H9 (cell line): ENCODE data around the gene CCDC170. TPM values are rescaled to one million over a fixed set of nuclear protein-coding genes. Genes with fewer than 3 reads are reported as not detected.

Experiments
- DNase-seq: peaks from one replicate; pipeline ENCODE4 v3.0.0-alpha.2; 2017
- H2AFZ ChIP-seq: one replicate; pipeline ENCODE4 v1.6.1; 2013; ENCODE audit warnings: mild to moderate bottlenecking, low read length, control low read depth, moderate library complexity
- H2AK5ac ChIP-seq: 2 replicates; pipeline ENCODE4 v1.6.1; 2013; ENCODE audit warnings: low read length, control low read depth, mixed read lengths; ENCODE audit not compliant: insufficient read length
- H2BK120ac ChIP-seq: one replicate; pipeline ENCODE4 v1.6.1; 2013; ENCODE audit warnings: low read depth, mild to moderate bottlenecking, low read length, control low read depth, inconsistent platforms; ENCODE audit not compliant: poor library complexity, severe bottlenecking
- H2BK12ac ChIP-seq: 2 replicates; pipeline ENCODE4 v1.6.1; 2013; ENCODE audit warnings: low read length, control low read depth, mixed read lengths, low read depth; ENCODE audit not compliant: insufficient read length
- H2BK15ac ChIP-seq: 2 replicates; pipeline ENCODE4 v1.6.1; 2013; ENCODE audit warnings: low read depth, low read length, control low read depth
- H2BK20ac ChIP-seq: one replicate; pipeline ENCODE4 v1.6.1; 2013; ENCODE audit warnings: low read depth, mild to moderate bottlenecking, low read length, control low read depth, inconsistent platforms; ENCODE audit not compliant: poor library complexity, severe bottlenecking
- H2BK5ac ChIP-seq: 2 replicates; pipeline ENCODE4 v1.6.1; 2013; ENCODE audit warnings: low read length, control low read depth, mixed read lengths; ENCODE audit not compliant: insufficient read length
- H3K14ac ChIP-seq: 2 replicates; pipeline ENCODE4 v1.6.1; 2013; ENCODE audit warnings: low read length, control low read depth; ENCODE audit not compliant: insufficient read depth
- H3K18ac ChIP-seq: 2 replicates; pipeline ENCODE4 v1.6.1; 2013; ENCODE audit warnings: low read depth, mild to moderate bottlenecking, mixed read lengths, low read length, control low read depth; ENCODE audit not compliant: insufficient read length
- H3K23ac ChIP-seq: 2 replicates; pipeline ENCODE4 v1.6.1; 2013; ENCODE audit warnings: low read length, control low read depth, mixed read lengths, low read depth; ENCODE audit not compliant: insufficient read length
- H3K23me2 ChIP-seq: 2 replicates; pipeline ENCODE4 v1.6.1; 2013; ENCODE audit warnings: low read depth, mild to moderate bottlenecking, mixed read lengths, low read length, control low read depth; ENCODE audit not compliant: insufficient read length, poor library complexity, severe bottlenecking
- H3K27ac ChIP-seq: 2 replicates; pipeline ENCODE4 v1.5.1; 2013; ENCODE audit warnings: low read length, control low read depth, mixed read lengths, low read depth; ENCODE audit not compliant: insufficient read length
- H3K27me3 ChIP-seq: 2 replicates; pipeline ENCODE4 v1.6.1; 2013; ENCODE audit warnings: low read length, control low read depth, inconsistent platforms; ENCODE audit not compliant: insufficient read depth
- H3K4ac ChIP-seq: 2 replicates; pipeline ENCODE4 v1.6.1; 2013; ENCODE audit warnings: low read depth, mild to moderate bottlenecking, control low read depth, inconsistent platforms, low read length, moderate library complexity
- H3K4me1 ChIP-seq: 2 replicates; pipeline ENCODE4 v1.6.1; 2013; ENCODE audit warnings: low read length, control low read depth, inconsistent platforms; ENCODE audit not compliant: insufficient read depth
- H3K4me2 ChIP-seq: 2 replicates; pipeline ENCODE4 v1.6.1; 2013; ENCODE audit warnings: low read length, control low read depth, mixed read lengths; ENCODE audit not compliant: insufficient read length, insufficient read depth
- H3K56ac ChIP-seq: 2 replicates; pipeline ENCODE4 v1.6.1; 2013; ENCODE audit warnings: low read depth, mild to moderate bottlenecking, mixed read lengths, low read length, control low read depth; ENCODE audit not compliant: insufficient read length
- H3K79me1 ChIP-seq: 2 replicates; pipeline ENCODE4 v1.6.1; 2013; ENCODE audit warnings: low read depth, mild to moderate bottlenecking, moderate library complexity, low read length, control low read depth, inconsistent platforms; ENCODE audit not compliant: insufficient read depth, poor library complexity, severe bottlenecking
- H3K79me2 ChIP-seq: 2 replicates; pipeline ENCODE4 v1.6.1; 2013; ENCODE audit warnings: low read length, control low read depth, inconsistent platforms; ENCODE audit not compliant: insufficient read depth
- H3K9ac ChIP-seq: 2 replicates; pipeline ENCODE4 v1.6.1; 2013; ENCODE audit warnings: low read length, control low read depth, mixed read lengths; ENCODE audit not compliant: insufficient read length; ENCODE audit errors: extremely low read depth
- H3K9me3 ChIP-seq: one replicate; pipeline ENCODE4 v1.6.1; 2013; ENCODE audit warnings: low read depth, low read length, inconsistent platforms; ENCODE audit not compliant: control insufficient read depth
- H3T11ph ChIP-seq: one replicate; pipeline ENCODE4 v1.6.1; 2013; ENCODE audit warnings: mild to moderate bottlenecking, low read length, control low read depth, inconsistent platforms
- H4K20me1 ChIP-seq: one replicate; pipeline ENCODE4 v1.6.1; 2013; ENCODE audit not compliant: control insufficient read depth, insufficient read length, insufficient read depth
- H4K5ac ChIP-seq: 2 replicates; pipeline ENCODE4 v1.6.1; 2013; ENCODE audit warnings: low read depth, mild to moderate bottlenecking, mixed read lengths, low read length, control low read depth; ENCODE audit not compliant: insufficient read length
- H4K8ac ChIP-seq: replicated peaks from 2 replicates; pipeline ENCODE4 v1.6.1; 2013; ENCODE audit warnings: low read length, control low read depth, mixed read lengths, low read depth; ENCODE audit not compliant: insufficient read length
- H4K91ac ChIP-seq: 2 replicates; pipeline ENCODE4 v1.6.1; 2013; ENCODE audit warnings: low read depth, mild to moderate bottlenecking, moderate library complexity, mixed read lengths, low read length, control low read depth; ENCODE audit not compliant: insufficient read length
- H3K27ac Mint-ChIP-seq, 3 experiments: 2 replicates in 2 of 3; 3 replicates in 1 of 3; pipeline ENCODE4 v1.8.0; 2020 to 2021; ENCODE audit warnings: mixed read lengths in 3 of 3, mild to moderate bottlenecking in 1 of 3, moderate library complexity in 1 of 3
- H3K27me3 Mint-ChIP-seq: 2 replicates; pipeline ENCODE4 v1.8.0; 2021; ENCODE audit warnings: low read depth, mild to moderate bottlenecking, moderate library complexity, mixed read lengths
- H3K36me3 Mint-ChIP-seq, 3 experiments: 2 replicates in 2 of 3; 3 replicates in 1 of 3; pipeline ENCODE4 v1.8.0; 2020 to 2021; ENCODE audit warnings: low read depth in 3 of 3, mixed read lengths in 3 of 3; ENCODE audit not compliant: insufficient read depth in 1 of 3
- H3K4me1 Mint-ChIP-seq, 2 experiments: 2 replicates each; pipeline ENCODE4 v1.8.0; 2020; ENCODE audit warnings: mixed read lengths in 2 of 2
- H3K4me3 Mint-ChIP-seq, 2 experiments: 2 replicates in 1 of 2; 3 replicates in 1 of 2; pipeline ENCODE4 v1.8.0; 2020 to 2021; ENCODE audit warnings: mild to moderate bottlenecking in 2 of 2, mixed read lengths in 2 of 2, moderate library complexity in 1 of 2
- H3K9me3 Mint-ChIP-seq, 2 experiments: 2 replicates in 1 of 2; 3 replicates in 1 of 2; pipeline ENCODE4 v1.8.0; 2020; ENCODE audit warnings: mild to moderate bottlenecking in 2 of 2, mixed read lengths in 2 of 2, moderate library complexity in 1 of 2
- CTCF ChIP-seq: fragments of 200-600 bp; sonication (generic); conservative IDR thresholded peaks from 3 replicates; pipeline ENCODE4 v1.8.0; 2021; ENCODE audit warnings: antibody characterized with exemption, mild to moderate bottlenecking
- WGBS: extraction: QIAGEN DNeasy Blood & Tissue Kit; methylation state at CpG from one replicate; pipeline ENCODE4 v1.1.7; 2013; ENCODE audit warnings: missing lambda C conversion rate, low lambda C conversion rate, mixed read lengths; ENCODE audit not compliant: insufficient read length; ENCODE audit errors: extremely low coverage; 5-methylcytosine and 5-hydroxymethylcytosine counted together
- total RNA-seq: library from RNA; stranded (reverse); gene quantifications from 2 replicates; pipeline ENCODE4 v1.2.1, GENCODE V29; 2021

The CCDC170 gene
- total RNA-seq, 1 experiment from 2014 or later: 0.07 TPM

GRCh38 chr6:151535476-151536187, 41.8 kb downstream of the CCDC170 start:
- Histone ChIP-seq H3K18ac (no peak overlapping the region), H4K8ac (no peak overlapping the region), H4K5ac (no peak overlapping the region), H4K20me1 (no peaks in the 10 kb centered on the region), H3K4me2 (no peak overlapping the region), H3K79me1 (no peaks in the 10 kb centered on the region), H3K23ac (no peak overlapping the region), H2AFZ (no peak overlapping the region), H2BK15ac (no peak overlapping the region), H3K14ac (no peak overlapping the region), H3K79me2 (no peaks in the 10 kb centered on the region), H3K23me2 (no peaks in the 10 kb centered on the region), H3K9me3 (peaks cover 6% of the 10 kb centered on the region), H3K4ac (no peak overlapping the region), H2BK12ac (no peak overlapping the region), H3K9ac (no peak overlapping the region), H3K27ac (no peak overlapping the region), H3K27me3 (no peaks in the 10 kb centered on the region), H2BK20ac (no peak overlapping the region), H4K91ac (no peak overlapping the region), H2BK5ac (no peak overlapping the region), H2AK5ac (no peak overlapping the region), H3T11ph (no peak overlapping the region), H2BK120ac (no peak overlapping the region), H3K4me1 (no peaks in the 10 kb centered on the region), H3K56ac (no peak overlapping the region)
- no peak for DNase-seq
- Mint-ChIP-seq H3K27me3 (peaks cover 2% of the 10 kb centered on the region; the same call in 1 of the 2 replicates), H3K4me1 (no peaks in the 10 kb centered on the region), H3K9me3 (peaks cover 14 to 16% of the 10 kb centered on the region in 2 experiments), H3K4me3 (no peak overlapping the region), H3K36me3 (peaks cover 3 to 16% (median 3%) of the 10 kb centered on the region in 3 experiments; a peak in 5 of 7 replicates), H3K27ac (no peak overlapping the region)
- WGBS: no CpG with 5 or more reads among the region's 4 CpGs
- TF ChIP-seq CTCF: no peak
